GM18907 (cell line): ENCODE results near the gene DMP1.
"Not testable (repeated sequence)": the region's sequence is repeated elsewhere in the genome, so short reads cannot be mapped to it uniquely, and the experiment has no call there.

ENCODE experiments used
- ATAC-seq: cut with Tn5 transposase; IDR thresholded peaks from one replicate; pipeline ENCODE4 v1.9.1; 2021; ENCODE audit warnings: mild to moderate bottlenecking, moderate library complexity; ENCODE audit not compliant: unreplicated experiment

DMP1 gene

GRCh38 chr4:87680271-87680670 is 30.2 kb downstream of the DMP1 start:
- no peak for ATAC-seq

GRCh38 chr4:87688316-87688715 is 38.2 kb downstream of the DMP1 start:
- no peak for ATAC-seq

GRCh38 chr4:87690947-87691346 is 40.9 kb downstream of the DMP1 start:
- not testable (repeated sequence) for ATAC-seq

- ATAC-seq, result not testable (repeated sequence)
These were observed 42.0 kb downstream of the DMP1 start for GRCh38 chr4:87692060-87692459.

- ATAC-seq, result no peak
These were observed 47.2 kb downstream of the DMP1 start for GRCh38 chr4:87697272-87697671.

- no peak for ATAC-seq
These were observed 47.9 kb downstream of the DMP1 start for GRCh38 chr4:87697945-87698344.

GRCh38 chr4:87698394-87698793 is 48.3 kb downstream of the DMP1 start:
- no peak for ATAC-seq

GRCh38 chr4:87704001-87704400 is 53.9 kb downstream of the DMP1 start:
- ATAC-seq, result no peak

- no peak for ATAC-seq
These were observed 57.3 kb downstream of the DMP1 start for GRCh38 chr4:87707279-87707918.
